NOMO-1 (cell line): ENCODE data around the gene ING5.
"Not testable (repeated sequence)": the region's sequence is repeated elsewhere in the genome, so short reads cannot be mapped to it uniquely, and the experiment has no call there.

ENCODE experiments used
- DNase-seq, 2 experiments: peaks; one replicate each; lab custom pipeline; 2025; ENCODE audit not compliant: unreplicated experiment in 2 of 2; lab: John Stamatoyannopoulos, UW

Gene ING5

DNA sequence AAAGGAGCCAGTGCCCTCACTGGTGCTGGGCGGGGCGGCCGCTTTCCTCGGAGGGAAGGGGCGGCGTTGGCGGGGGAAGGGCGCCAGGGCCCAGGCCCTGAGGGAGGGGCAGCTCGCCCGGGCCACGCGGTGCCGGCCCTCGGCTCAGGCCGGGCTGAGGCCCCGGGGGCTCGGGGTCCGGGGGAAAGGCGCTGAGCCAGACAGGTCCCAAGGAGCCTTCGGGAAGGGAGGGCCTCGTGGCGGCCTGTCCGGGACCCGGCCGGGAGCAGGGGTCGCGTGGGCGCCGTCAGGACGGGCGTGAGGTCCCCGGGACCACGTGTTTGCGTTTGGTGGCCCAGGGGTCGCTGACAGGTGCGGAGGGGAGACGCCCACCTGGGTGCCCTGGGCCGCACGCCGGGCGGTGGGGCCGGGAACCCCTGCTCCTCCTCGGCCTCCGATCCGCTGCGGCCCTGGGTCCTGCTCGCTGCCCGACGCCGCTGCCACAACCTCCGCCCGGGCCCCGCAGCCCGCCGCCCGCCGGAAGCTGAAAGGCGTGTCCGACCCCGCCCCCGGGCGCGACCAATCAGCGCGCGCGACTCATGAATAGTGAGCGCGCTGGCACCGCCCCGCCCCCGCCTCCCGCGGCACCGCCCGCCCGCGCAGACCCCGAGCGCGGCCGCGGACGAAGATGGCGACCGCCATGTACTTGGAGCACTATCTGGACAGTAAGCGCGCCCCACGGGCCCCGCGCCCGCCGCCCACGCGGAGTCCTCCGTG is at the start of gene ING5:
Gene ING5, plus strand, starts transcription at position 641 of the 756 bp plus-strand sequence. Its CDS starts 27 bp downstream, at position 668.
- peak; percentile 90 to 93 for DNase-seq

DNA sequence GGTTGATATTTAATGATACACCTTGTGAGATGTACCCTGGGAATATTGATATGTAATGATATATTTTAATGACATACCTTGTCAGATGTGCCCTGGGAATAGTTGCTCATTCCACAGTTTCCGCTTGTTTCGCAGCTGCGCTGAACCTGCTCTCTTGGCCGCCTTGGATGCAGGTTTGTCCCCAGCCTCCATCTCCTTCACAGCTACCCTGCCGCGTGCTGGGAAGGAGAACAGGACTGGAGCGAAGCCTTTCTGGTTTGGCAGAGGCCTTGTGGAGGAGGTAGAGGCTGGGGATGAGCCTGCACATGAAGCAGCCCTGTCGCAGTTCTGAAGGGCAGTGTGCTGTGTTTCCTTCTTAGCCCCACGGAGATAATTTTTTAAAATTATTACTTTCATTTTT is 49.7 kb upstream of the ING5 start:
- DNase-seq: no peak

DNA sequence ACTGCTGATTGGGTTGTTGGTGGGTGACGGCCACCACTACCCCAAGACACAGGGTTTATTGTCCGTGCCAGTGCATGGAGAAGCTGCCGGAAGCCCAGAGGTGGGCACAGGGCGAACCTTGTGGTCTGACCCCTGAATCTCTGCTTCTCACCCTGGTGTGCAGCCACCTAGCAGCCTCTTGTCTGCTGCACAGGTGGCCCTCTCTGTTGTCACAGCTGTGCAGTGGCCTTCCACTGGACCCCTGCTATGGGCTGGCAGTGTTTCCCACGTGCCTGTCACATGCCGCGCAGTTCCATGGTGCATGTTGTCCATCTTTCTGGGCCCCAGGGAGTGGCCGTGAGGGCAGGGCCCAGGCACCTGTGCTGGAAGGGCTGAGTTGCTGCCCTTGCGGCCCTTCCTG is 49.1 kb upstream of the ING5 start:
- no peak for DNase-seq

DNA sequence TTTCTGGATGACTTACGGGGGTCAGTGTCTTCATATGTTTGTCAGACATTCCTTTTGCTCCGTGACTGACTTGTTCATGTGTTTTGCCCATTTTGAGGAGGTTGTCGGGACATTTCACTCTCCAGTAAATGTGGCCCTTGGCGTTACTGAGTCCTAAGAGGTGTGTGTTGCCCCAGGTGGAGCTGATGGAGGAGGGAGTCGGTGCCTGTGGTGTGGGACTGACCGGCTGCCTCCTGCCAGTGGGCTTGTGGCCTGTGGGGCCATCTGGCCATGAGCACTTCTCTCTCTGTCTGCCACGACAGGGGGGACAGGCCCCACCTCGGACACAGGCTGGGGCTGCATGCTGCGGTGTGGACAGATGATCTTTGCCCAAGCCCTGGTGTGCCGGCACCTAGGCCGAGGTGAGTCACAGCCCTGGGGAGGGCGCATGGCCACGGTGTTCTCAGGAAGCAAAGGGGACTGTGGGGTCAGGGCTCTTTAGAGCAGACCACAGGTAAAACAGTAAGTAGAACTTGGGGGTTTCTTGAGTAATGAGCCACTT is 48.6 kb upstream of the ING5 start:
- DNase-seq: no peak

DNA sequence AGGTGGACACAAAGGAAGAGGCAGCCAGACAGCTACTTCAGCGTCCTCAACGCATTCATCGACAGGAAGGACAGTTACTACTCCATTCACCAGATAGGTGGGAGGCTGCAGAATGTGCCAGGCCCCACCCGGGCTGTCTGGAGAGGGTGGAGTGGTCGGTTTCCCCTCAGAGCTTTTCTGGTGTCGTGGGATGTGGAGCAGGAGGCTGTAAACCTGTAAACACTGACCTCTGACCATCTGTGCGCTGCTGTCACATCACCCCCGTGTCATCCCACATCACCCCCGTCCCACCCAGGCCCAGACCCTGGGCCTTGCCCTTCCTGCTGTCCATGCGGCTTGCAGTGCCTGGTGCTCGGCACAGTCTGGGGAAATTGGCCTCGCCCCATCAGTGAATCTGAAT is 47.3 kb upstream of the ING5 start:
- DNase-seq: no peak

DNA sequence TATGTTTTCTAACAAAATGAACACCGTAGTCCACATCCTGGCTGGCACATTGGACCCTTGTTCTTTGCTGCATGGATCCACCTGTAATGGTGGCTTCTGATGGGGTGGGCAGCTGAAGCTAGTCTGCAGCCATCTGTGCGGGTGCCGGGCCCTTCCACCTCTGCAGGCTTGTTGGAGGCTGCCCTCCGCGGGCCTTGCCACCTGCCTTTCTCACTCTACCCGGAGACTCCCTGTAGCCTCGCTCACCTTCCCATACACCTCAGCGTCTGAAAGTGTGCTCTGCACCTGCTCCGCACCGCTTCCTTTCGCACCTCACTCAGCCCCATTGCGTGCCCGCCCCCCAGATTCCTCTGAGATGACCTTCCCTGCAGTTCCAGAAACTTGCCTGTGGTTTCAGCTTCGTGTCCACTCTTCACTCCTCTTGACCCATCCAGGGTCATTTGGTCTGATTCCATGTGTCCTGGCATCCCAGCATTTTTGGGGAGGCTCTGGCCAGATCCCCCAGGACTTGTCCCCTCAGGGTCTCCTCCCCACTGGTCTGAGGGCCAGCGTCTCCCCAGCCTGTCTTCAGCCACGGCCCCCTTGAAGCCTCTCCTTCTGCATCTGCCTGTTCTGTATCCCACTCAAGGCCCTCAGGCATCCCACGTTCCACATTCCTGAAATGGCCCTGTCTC is 46.2 kb upstream of the ING5 start:
- no peak for DNase-seq

DNA sequence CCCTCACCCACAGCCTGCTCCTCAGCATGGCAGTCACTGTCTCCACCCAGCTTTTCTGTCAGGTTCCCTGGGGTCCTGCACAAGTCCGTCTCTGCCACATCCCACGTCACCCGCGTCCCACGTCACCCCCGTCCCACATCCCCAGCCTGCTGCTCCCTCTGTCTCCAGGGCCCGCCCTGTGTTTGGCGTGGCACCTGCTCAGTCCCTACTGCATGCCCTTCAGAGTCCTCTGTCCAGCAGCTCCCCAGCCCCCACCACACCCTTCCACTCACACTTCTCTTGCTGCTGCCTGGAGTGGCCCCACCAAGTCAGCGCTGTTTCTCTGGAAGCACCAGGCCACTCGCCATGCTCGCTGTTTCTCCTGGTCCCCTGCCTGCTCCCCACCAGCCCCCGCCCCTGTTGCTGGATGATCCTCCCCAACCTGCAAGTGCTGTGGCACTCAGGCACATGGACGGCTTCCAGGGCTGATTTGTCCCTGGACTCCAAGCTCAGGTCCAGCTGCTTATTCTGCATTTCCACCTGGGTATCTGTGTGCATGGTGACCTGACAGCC is 45.6 kb upstream of the ING5 start:
- DNase-seq: no peak

DNA sequence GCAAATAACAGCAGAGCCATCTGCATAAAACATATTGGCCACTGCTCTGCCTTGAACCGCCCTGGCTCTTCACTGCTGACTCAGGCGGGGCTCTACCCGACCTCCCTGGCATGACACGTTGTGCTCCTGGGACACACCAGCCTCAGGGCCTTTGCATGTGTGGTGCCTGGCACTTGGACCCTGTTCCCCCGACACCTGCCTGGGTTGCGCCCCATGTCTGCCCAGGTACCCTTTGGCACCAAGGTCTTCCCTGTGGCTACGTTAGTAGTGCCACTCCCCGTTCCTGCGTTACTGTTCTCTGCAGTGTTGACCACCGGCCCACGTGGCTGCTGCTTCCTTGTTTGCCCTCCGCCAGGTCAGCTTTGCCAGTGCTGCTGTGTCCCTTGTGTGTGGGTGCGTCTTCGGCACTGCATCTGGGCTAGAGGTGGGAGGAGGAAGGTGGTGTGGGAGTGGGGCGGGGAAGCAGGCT is 44.0 kb upstream of the ING5 start:
- no peak for DNase-seq

DNA sequence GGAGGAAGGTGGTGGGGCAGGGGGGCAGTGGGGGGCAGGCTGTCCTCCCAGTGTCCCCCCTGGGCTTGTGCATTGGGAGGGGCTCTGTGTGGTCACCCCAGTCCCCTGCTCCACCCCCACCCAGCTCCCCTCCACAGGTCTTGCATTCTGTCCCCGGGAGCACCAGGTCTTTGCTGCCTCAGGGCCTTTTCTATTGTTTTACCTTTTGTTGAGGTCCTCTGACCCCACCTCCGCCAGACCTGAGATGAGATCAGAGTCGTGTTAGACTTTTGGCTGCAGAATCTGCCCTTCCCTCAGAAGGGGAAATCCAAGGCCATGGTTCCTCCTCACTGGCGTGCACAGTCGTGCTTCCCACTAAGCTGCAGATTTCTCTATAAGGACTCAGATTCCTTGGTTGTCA is 43.5 kb upstream of the ING5 start:
- DNase-seq: no peak

DNA sequence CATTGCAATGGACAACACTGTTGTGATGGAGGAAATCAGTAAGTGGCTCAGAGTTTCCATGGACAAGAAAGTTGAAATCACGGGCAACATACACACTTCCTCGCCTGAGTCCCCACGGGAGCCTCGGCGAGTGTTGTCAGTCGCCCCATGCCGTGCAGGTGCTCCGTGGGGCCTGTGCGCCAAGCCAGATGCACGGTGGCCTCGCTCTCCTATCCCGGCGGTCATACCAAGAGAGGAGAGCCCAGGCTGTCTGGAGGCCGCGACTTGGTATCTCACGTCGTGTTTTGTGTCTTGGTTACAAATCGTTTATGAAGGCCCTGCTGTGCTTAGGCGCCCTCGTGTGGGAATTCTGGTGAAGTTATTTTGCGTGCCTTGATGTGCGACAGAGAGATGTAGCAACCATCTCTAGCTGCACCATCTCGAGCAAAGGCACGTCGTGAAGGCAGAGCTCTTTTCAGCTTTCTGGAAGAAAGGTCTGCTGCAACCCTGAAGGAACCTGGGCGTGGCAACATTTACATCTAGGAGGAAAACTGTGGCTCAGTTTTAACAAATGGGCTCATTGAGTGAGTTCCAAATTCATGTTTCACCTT is 42.6 kb upstream of the ING5 start:
- DNase-seq: peak; percentile 9 to 10

DNA sequence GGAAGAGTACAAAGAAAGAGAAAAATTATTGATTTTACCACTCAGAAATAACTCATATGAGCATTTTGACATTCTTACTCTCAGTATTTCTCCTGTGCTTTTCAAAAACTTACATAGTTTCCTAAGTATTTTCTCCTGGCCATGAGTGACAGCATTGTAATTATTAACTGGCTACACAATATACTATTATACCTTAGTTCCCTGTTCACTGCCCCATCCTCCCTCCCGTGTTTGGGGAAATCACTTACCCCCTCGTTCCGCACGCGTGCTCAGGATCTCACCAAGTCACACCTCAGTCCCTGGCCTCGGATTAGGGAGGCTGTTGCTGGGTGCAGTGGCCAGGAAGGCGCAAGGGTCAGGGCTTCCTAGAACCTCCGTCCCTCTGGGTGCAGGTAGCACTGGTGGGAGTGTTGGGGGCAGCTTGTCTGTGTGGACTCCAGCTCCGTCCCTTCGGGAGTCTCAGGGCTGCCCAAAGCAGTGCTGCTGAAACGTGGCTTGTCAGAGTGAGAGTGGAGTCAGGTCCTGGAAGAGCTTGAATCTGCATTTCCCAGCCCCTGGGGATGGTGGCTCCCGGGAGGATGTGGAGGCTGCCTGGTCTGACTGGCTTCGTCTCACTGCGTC is 41.1 kb upstream of the ING5 start:
- DNase-seq: no peak

DNA sequence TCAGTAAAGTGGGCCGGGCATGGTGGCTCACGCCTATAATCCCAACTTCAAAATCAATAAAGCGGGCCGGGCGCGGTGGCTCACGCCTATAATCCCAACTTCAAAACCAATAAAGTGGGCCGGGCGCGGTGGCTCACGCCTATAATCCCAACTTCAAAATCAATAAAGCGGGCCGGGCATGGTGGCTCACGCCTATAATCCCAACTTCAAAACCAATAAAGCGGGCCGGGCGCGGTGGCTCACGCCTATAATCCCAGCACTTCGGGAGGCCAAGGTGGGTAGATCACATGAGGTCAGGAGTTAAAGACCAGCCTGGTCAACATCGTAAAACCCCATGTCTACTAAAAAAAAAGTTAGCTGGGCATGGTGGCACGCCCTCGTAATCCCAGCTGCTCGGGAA is 39.1 kb upstream of the ING5 start:
- DNase-seq: not testable (repeated sequence)

DNA sequence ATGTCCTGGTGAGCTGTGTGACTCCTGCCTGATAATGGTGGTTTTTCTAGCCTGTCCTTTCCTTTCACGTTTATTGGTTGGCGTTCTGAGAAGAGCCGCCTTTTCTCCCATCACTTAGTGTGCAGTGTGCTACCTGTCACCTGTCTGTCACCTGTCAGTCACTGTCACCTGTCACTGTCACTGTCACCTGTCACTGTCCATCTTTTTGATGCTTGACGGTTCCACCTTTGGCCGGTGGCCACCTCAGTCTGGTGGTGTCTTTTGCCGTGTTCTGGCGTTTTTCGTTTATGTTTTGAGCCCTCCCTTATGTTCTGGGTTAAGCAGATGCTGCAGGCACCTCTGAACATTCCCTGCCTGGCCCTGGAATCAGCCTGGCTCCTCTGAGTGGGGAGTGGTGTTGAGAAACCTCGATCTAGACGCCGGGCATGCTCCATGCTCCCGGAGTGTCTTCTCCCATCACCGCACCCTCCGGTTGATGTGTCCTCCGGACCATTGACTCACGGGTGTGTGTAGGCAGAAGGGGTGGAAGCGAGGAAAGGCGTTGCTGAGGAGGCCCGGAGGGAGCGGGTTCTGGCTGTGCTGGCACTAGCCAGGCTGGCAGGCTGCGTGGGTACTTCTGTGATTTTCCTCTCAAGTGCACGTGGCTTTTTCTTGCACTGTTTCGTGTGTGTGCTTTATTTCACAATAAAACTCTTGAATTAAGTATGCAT is 36.0 kb upstream of the ING5 start:
- no peak for DNase-seq

DNA sequence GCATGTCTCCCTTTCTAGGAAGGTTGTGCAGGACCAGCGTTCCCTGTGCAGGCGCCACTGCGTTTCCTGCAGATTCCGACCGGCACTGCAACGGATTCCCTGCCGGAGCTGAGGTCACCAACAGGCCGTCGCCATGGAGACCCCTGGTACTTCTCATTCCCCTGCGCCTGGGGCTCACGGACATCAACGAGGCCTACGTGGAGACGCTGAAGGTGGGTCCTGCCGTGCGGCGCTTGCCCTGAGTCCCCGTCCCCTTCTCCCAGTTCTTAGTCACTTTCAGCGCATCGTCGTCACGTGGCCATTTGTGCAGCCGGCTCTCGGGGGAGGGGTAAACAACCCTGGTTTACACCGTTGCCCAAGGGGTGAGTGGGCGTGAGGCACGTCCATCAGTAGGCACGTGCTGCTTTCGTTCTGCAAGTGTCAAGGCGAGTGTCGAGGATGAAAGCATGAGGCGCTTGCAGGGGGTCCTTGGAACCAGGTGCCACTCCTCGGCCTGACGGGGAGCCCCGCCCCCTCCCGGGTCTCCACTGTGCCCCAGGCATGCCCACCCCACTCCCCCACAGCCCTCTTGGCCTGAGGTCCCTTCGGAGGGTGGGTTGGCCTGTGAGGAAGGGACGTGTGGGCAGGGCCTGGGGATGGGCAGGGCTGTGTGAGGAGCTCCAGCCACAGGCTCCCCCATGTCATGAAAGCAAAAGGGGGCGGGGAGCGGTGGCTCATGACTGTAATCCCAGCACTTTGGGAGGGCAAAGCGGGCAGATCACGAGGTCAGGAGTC is 35.0 kb upstream of the ING5 start:
- no peak for DNase-seq

DNA sequence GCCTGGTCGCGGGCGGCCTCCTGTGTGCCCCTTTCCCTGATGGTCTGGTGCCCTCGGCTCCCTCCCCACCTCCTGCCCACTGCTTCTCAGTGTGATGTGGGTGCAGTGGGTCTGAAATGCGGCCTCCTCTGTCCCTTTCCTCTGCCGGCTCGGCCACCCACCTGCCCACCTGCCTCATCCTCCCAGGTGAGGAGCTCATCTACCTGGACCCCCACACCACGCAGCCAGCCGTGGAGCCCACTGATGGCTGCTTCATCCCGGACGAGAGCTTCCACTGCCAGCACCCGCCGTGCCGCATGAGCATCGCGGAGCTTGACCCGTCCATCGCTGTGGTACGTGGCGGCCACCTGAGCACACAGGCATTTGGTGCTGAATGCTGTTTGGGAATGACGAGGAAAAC is 33.5 kb upstream of the ING5 start:
- no peak for DNase-seq

DNA sequence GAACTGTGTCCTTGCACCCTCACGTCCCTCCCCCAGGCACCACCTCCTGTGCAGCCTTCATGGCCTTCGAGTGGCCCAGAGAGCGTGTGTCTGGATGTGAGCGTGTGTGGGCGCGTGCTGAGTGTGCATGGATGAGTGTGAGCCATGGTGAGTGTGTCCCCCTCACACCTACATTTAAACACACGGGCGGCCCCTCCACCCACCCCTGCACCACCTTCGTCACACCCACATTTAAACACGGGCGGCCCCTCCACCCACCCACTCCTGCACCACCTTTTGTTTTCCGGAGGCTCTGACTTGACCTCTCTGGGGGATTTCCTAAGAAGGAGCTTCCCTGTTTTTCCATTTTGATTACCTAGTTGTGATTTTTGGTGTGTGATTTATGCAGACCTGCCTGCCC is 33.0 kb upstream of the ING5 start:
- DNase-seq: no peak

DNA sequence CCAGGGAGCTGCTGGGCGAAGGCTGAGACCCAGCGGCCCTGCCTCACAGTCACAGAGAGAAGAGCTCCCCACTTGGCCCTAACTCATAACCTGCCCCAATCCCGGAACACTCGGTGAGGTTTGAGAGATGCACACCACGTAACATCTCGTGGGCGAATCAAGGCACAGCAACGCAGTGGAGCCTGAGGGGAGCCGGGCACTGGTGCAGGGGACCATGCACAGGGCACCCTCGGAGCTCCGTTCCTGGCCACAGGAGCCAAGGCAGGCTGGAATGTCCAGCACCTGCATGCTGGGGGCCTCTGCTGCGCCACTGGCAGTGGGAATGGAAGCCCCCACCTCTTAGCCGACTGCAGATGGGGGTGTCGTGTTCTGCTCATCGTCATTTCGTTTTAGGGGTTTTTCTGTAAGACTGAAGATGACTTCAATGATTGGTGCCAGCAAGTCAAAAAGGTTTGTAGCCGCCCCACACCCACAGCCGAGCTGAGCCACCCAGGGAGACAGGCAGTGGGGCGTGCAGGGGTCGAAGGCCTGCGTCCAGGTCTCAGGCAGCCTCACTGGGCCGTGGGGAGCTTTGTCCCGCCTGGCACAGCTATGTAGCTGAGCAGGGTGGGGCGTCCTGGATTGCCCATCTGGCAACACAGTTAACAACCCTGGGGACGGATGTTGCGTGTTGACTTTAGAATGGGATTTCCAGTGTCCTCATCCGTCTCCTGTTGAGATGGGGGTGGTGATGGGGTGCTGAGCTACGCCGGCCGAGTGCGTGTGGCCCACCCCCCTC is 31.3 kb upstream of the ING5 start:
- DNase-seq: no peak

DNA sequence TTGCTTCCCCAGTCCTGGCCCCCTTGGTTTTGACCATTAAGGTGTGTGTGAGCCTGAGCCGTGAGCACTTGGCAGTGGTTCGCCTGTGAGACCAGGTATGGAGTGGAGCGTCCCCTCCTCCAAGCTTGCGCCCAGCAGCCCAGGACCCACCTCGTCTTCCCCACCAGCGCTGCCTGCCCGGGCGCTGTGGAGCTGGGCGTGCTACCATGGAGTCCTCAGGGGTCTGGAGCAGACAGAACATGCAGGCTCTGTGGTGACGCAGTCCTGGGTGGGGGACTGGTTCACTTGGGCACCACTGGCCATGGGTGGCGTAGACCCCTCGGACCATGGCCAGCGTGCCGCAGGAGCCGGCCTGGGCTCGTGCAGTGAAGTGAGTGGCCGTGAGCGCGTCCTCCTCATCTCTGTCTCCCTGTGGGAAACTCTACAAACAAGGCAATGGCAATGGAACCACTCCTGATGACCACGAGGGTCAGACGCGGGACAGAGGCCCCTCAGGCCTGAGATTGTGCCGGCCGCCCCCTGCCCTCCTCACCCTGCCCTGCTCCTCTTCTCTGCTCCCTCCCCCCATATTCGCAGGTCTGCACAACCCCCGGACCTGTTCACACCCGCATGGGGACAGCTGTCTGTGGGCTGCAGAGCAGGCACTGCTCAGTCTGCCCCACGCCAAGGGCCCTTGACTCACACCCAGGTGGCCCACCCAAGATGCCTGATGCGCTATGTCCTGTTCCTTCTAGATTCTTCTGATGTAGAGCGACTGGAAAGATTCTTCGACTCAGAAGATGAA is 30.2 kb upstream of the ING5 start:
- DNase-seq: no peak
